Measurements from ENCODE around the gene PERCC1.

DNA sequence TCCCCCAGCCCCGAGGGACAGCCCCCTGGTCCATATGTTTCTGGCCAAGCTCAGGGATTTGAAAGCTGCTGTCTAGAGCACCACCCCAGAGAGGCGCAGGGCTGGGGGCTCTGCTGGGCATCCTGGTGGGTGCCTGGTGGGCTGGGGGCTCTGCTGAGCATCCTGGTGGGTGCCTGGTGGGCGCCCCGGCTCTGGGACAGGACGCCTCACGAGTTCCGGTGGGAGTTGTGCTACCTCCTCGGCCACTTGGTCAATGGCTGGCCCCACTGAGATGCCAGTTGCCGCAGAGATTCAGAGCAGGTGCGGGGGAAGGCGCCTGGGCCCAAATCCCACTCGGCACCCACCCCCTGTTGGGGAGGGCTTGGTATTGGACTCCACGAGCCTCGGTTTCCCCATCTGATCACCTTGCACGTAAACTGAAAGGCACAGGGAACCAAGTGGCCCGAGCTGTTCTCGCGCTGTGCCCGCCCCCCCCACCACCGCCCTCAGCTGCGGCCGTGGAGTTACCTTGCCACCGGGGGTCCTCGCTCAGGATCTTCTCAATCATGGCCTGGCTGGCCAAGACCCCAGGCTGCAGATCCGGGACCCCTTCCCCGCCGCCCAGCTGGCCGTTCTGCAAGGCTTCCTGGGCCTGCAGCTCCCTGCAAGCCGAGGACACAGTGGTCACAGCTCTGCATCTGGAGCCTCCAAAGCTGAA lies 29.7 kb upstream of the PERCC1 start:
- TF ChIP-seq, protein P1, sequence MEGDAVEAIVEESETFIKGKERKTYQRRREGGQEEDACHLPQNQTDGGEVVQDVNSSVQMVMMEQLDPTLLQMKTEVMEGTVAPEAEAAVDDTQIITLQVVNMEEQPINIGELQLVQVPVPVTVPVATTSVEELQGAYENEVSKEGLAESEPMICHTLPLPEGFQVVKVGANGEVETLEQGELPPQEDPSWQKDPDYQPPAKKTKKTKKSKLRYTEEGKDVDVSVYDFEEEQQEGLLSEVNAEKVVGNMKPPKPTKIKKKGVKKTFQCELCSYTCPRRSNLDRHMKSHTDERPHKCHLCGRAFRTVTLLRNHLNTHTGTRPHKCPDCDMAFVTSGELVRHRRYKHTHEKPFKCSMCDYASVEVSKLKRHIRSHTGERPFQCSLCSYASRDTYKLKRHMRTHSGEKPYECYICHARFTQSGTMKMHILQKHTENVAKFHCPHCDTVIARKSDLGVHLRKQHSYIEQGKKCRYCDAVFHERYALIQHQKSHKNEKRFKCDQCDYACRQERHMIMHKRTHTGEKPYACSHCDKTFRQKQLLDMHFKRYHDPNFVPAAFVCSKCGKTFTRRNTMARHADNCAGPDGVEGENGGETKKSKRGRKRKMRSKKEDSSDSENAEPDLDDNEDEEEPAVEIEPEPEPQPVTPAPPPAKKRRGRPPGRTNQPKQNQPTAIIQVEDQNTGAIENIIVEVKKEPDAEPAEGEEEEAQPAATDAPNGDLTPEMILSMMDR (IDR thresholded peaks at IDR 0.05): no peak
- TF ChIP-seq POLR2AphosphoS5 (IDR thresholded peaks at IDR 0.05): no peak
